NT2/D1 (cell line): ENCODE measurements around the gene PADI6.
A peak's percentile ranks its signal among the peaks of the same experiment; 100 is the strongest.

Source experiments
- DNase-seq: peaks from one replicate; pipeline ENCODE4 v3.0.0-alpha.2; 2011; ENCODE audit warnings: low read depth, low spot score
- H3K27me3 ChIP-seq: 2 replicates; pipeline ENCODE4 v1.6.0; 2011; ENCODE audit warnings: mild to moderate bottlenecking; ENCODE audit not compliant: insufficient read length, insufficient read depth
- H3K36me3 ChIP-seq: 2 replicates; pipeline ENCODE4 v1.6.1; 2011; ENCODE audit warnings: mild to moderate bottlenecking, low read length, mixed read lengths; ENCODE audit not compliant: insufficient read depth, insufficient read length
- H3K4me1 ChIP-seq: 2 replicates; pipeline ENCODE4 v1.5.1; 2011; ENCODE audit not compliant: insufficient read depth, insufficient read length
- H3K4me3 ChIP-seq: 2 replicates; pipeline ENCODE4 v1.5.1; 2011; ENCODE audit warnings: low read depth; ENCODE audit not compliant: insufficient read length
- H3K9ac ChIP-seq: 2 replicates; pipeline ENCODE4 v1.6.0; 2011; ENCODE audit warnings: low read depth; ENCODE audit not compliant: insufficient read length
- H3K9me3 ChIP-seq: 2 replicates; pipeline ENCODE4 v1.5.1; 2011; ENCODE audit warnings: mild to moderate bottlenecking, low read length; ENCODE audit not compliant: insufficient read depth
- SUZ12 ChIP-seq: IDR thresholded peaks from 2 replicates; pipeline ENCODE4 v1.6.1; 2011; ENCODE audit not compliant: insufficient read length, insufficient read depth; ENCODE audit errors: extremely low read depth
- YY1 ChIP-seq: IDR thresholded peaks from 2 replicates; pipeline ENCODE4 v1.6.1; 2011; ENCODE audit not compliant: insufficient read length, insufficient read depth
- ZNF274 ChIP-seq: IDR thresholded peaks from 2 replicates; pipeline ENCODE4 v1.6.1; 2011; ENCODE audit warnings: mild to moderate bottlenecking, low read depth, low read length

The PADI6 gene

GRCh38 chr1:17371896-17372295 is at the start of gene PADI6:
PADI6 (plus strand) TSS chr1:17372196; CDS start chr1:17372246, 50 bp downstream.
- Histone ChIP-seq H3K27me3 (no peaks in the 10 kb centered on the region), H3K4me1 (peaks cover 2% of the 10 kb centered on the region), H3K36me3 (no peaks in the 10 kb centered on the region), H3K9me3 (no peaks in the 10 kb centered on the region), H3K9ac (no peak within 1 kb of the TSS), H3K4me3 (no peak within 1 kb of the TSS)
- TF ChIP-seq ZNF274 (no peak), YY1 (no peak), SUZ12 (no peak)
- DNase-seq: no peak

DNA sequence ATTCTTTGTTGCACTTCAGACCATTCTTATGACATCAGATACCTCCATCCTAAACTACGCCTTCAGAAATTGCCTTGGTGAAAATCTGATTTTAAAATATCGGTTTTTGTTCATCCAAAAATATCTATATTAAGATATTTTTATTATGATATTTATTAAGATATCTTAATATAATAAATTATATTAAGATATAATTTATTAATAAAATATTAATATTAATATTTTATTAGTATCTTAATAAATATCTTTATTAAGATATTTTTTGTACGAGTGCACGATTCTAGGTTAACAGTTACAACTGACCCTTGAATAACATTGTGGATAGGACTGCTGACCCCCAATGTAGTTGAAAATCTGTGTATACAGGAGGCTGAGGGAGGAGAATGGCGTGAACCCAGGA is 43.1 kb upstream of the PADI6 start:
- TF ChIP-seq ZNF274 (no peak), SUZ12 (no peak), YY1 (no peak)
- H3K4me3 ChIP-seq: no peak overlapping the region
- no peak overlapping the region for H3K9ac ChIP-seq
- no peaks in the 10 kb centered on the region for H3K27me3 ChIP-seq
- H3K4me1 ChIP-seq: no peaks in the 10 kb centered on the region
- DNase-seq: no peak
- peaks cover 7% of the 10 kb centered on the region for H3K9me3 ChIP-seq
- no peaks in the 10 kb centered on the region for H3K36me3 ChIP-seq

- no peaks in the 10 kb centered on the region for H3K27me3 ChIP-seq
- H3K36me3 ChIP-seq: no peaks in the 10 kb centered on the region
- H3K9ac ChIP-seq: no peak overlapping the region
- H3K4me1 ChIP-seq: no peaks in the 10 kb centered on the region
- TF ChIP-seq SUZ12: no peak
- TF ChIP-seq ZNF274: no peak
- no peak for TF ChIP-seq YY1
- peaks cover 6% of the 10 kb centered on the region for H3K9me3 ChIP-seq
- no peak overlapping the region for H3K4me3 ChIP-seq
- DNase-seq: no peak
Observed at GRCh38 chr1:17329610-17330009, 42.4 kb upstream of the PADI6 start.

DNA sequence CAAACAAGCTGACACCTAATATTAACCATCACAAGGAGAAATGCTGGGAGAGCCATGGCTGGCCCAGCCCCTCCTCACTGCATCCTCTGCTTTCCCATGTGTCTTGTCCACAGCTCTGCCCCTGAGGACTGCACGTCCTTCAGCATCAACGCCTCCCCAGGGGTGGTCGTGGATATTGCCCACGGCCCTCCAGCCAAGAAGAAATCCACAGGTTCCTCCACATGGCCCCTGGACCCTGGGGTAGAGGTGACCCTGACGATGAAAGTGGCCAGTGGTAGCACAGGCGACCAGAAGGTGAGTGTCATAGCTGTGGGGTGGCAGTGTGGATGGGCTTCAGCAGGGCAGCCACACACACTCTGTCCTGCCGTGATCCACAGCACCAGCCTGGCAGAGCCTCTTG is 41.1 kb upstream of the PADI6 start:
- DNase-seq: no peak

GRCh38 chr1:17333081-17333480 is 38.9 kb upstream of the PADI6 start:
- TF ChIP-seq ZNF274 (no peak), SUZ12 (no peak)
- Histone ChIP-seq H3K4me3 (no peak overlapping the region), H3K9ac (no peak overlapping the region), H3K27me3 (no peaks in the 10 kb centered on the region), H3K9me3 (no peaks in the 10 kb centered on the region), H3K36me3 (no peaks in the 10 kb centered on the region), H3K4me1 (no peaks in the 10 kb centered on the region)
- DNase-seq: no peak

More for the DNA sequence above, 41.1 kb upstream of the PADI6 start:
- no peaks in the 10 kb centered on the region for H3K9me3 ChIP-seq
- no peaks in the 10 kb centered on the region for H3K36me3 ChIP-seq
- no peaks in the 10 kb centered on the region for H3K27me3 ChIP-seq
- H3K9ac ChIP-seq: no peak overlapping the region
- H3K4me1 ChIP-seq: no peaks in the 10 kb centered on the region
- no peak overlapping the region for H3K4me3 ChIP-seq
- TF ChIP-seq ZNF274 (no peak), YY1 (no peak), SUZ12 (no peak)

GRCh38 chr1:17335821-17336710 is 35.9 kb upstream of the PADI6 start:
- DNase-seq: peak; percentile 35
- TF ChIP-seq SUZ12: no peak
- no peak for TF ChIP-seq ZNF274
- TF ChIP-seq YY1: no peak
- H3K27me3 ChIP-seq: no peaks in the 10 kb centered on the region

DNA sequence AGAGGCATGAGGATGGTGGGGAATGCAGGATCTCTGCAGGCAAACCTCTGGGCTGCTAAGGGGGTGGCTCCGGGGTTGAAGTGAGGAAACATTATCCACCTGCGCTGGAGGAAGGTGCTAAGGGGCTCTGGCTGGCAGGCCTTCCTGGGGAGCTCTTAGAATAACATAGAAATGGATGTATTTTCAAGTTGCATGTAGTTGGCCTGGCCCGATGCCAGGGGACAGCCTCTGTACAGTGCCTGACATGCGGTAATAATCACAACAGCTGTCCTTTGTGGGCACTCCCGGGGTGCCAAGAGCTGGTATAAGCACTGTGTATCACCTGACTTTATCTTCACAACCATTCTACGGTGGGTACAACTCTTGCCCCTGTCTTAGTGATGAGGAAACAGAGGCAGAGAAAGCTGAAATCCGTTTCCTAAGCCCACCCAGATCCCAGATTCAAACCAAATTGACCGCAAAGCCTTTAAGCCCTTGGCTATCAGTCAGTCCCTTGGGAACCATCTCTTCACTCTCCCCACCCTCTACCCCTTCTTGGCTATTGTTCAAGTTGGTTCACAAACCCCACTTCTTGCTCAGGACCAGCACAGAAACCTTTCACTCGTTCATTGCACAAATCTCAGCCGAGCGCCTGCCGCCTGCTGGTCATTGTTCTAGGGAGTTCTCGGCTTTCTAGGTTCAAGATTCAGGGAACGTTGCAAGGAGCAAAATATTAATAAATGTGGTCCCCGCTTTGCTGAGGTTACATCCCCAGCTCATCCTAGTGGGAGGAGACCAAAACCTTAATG is 33.1 kb upstream of the PADI6 start:
- no peaks in the 10 kb centered on the region for H3K27me3 ChIP-seq
- no peak overlapping the region for H3K9ac ChIP-seq
- H3K4me1 ChIP-seq: peaks cover 3% of the 10 kb centered on the region
- H3K4me3 ChIP-seq: no peak overlapping the region
- H3K36me3 ChIP-seq: no peaks in the 10 kb centered on the region
- no peak for TF ChIP-seq YY1
- DNase-seq: no peak
- H3K9me3 ChIP-seq: no peaks in the 10 kb centered on the region; the same call in 1 of the 2 replicates

More at GRCh38 chr1:17335821-17336710, 35.9 kb upstream of the PADI6 start:
- H3K9me3 ChIP-seq: no peaks in the 10 kb centered on the region
- no peaks in the 10 kb centered on the region for H3K36me3 ChIP-seq
- no peaks in the 10 kb centered on the region for H3K4me1 ChIP-seq
- H3K4me3 ChIP-seq: no peak overlapping the region
- no peak overlapping the region for H3K9ac ChIP-seq
